Measurements from ENCODE around the gene DPM3. TPM values are rescaled to one million over a fixed set of nuclear protein-coding genes. Genes with fewer than 3 reads are reported as not detected.
"Not testable (repeated sequence)": the region's sequence is repeated elsewhere in the genome, so short reads cannot be mapped to it uniquely, and the experiment has no call there.

The DPM3 gene
- total RNA-seq, 5 donors from 2014 or later (not counting 1 experiment from before 2014, with no cell fraction given) = 26.9 to 70.7 (median 64.5) TPM

- H3K36me3 ChIP-seq (ENCODE audit: control insufficient read depth in 2 of 2, extremely low read depth in 1 of 2, insufficient read depth in 1 of 2, low read length in 1 of 2); H3K9me3 Mint-ChIP-seq; H3K4me1 Mint-ChIP-seq; H3K27ac ChIP-seq (ENCODE audit: low read length); H3K27me3 Mint-ChIP-seq; H3K4me1 ChIP-seq (ENCODE audit: control insufficient read depth in 1 of 2, extremely low read depth in 1 of 2, insufficient read depth in 2 of 2, low read length in 2 of 2); CTCF ChIA-PET; H3K4me3 Mint-ChIP-seq; H3K4me3 ChIP-seq (ENCODE audit: control insufficient read depth in 1 of 2, extremely low read depth in 1 of 2, low read length in 1 of 2); H3K27ac Mint-ChIP-seq; DNase-seq; H3K9me3 ChIP-seq; ATAC-seq (replicated peaks in 1 of 4); H3K36me3 Mint-ChIP-seq: not testable (repeated sequence)
- POLR2A ChIA-PET = interaction anchor here in 1 of 2 donors (0.7 kb wide), 1 partner anchor 52 kb away, joined by 5 read pairs; no protein-coding TSS in a partner anchor
- peaks cover 0 to 17% of the 10 kb centered on the region in 2 experiments for H3K27me3 ChIP-seq (replicated peaks in 1 of 2; ENCODE audit: control insufficient read depth in 2 of 2, extremely low read depth in 1 of 2, insufficient read depth in 2 of 2, low read length in 1 of 2)
- WGBS (ENCODE audit: insufficient coverage) = no CpG with 5 or more reads among the region's 7 CpGs
These were observed 22.2 kb downstream of the DPM3 start for GRCh38 chr1:155118090-155118489.

DNA sequence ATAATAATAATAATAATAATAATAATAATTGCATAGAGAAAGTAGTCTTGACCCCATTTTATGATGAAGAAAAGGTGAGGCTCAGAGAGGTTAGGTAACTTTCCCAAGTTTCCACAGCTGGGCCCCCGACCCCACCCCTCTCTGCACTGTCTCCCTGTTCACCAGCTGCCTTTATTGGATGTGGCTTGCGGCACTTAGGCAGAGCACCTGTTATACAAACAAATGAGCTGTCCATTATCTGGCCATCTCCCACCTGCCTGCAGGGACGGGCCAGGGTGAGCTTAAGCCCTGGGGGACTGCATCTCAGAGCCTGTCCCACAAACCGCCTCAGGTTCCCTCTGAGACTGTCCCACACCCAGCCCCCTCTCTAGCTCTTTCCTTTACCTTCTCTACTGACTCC is 22.7 kb downstream of the DPM3 start:
- POLR2A ChIA-PET = interaction anchor here in 1 of 2 donors (0.7 kb wide), 1 partner anchor 53 kb away, joined by 5 read pairs; no protein-coding TSS in a partner anchor

GRCh38 chr1:155116113-155116764 is 24.1 kb downstream of the DPM3 start:
- ChIA-PET CTCF (interaction anchor here in 1 of 2 donors (0.5 kb wide), 1 partner anchor 721 kb away, joined by 4 read pairs; no protein-coding TSS in a partner anchor), POLR2A (interaction anchor here in 1 of 2 donors (0.5 to 0.6 kb wide), 2 partner anchors 678 to 1206 kb away, joined by 4 read pairs; no protein-coding TSS in a partner anchor)
- Histone ChIP-seq H3K4me1 (ENCODE audit: control insufficient read depth in 1 of 2, extremely low read depth in 1 of 2, insufficient read depth in 2 of 2, low read length in 2 of 2) (no peaks in the 10 kb centered on the region), H3K36me3 (ENCODE audit: control insufficient read depth in 2 of 2, extremely low read depth in 1 of 2, insufficient read depth in 1 of 2, low read length in 1 of 2) (no peaks in the 10 kb centered on the region), H3K27ac (ENCODE audit: low read length) (no peak overlapping the region), H3K9me3 (no peaks in the 10 kb centered on the region), H3K27me3 (replicated peaks in 1 of 2; ENCODE audit: control insufficient read depth in 2 of 2, extremely low read depth in 1 of 2, insufficient read depth in 2 of 2, low read length in 1 of 2) (peaks cover 0 to 28% of the 10 kb centered on the region in 2 experiments), H3K4me3 (ENCODE audit: control insufficient read depth in 1 of 2, extremely low read depth in 1 of 2, low read length in 1 of 2) (no peak overlapping the region)
- peaks cover 0 to 9% of the 10 kb centered on the region in 2 donors for H3K27me3 Mint-ChIP-seq
- H3K36me3 Mint-ChIP-seq = no peaks in the 10 kb centered on the region
- H3K27ac Mint-ChIP-seq = no peak overlapping the region
- DNase-seq (no peak), ATAC-seq (replicated peaks in 1 of 4) (no peak)
- 44% methylated on average over 2 of the region's 5 CpGs for WGBS (ENCODE audit: insufficient coverage)
- no peaks in the 10 kb centered on the region for H3K4me1 Mint-ChIP-seq
- no peak overlapping the region for H3K4me3 Mint-ChIP-seq
- no peaks in the 10 kb centered on the region for H3K9me3 Mint-ChIP-seq

More for the DNA sequence above, 22.7 kb downstream of the DPM3 start:
- H3K9me3 Mint-ChIP-seq = no peaks in the 10 kb centered on the region
- Histone ChIP-seq H3K9me3 (no peaks in the 10 kb centered on the region), H3K36me3 (ENCODE audit: control insufficient read depth in 2 of 2, extremely low read depth in 1 of 2, insufficient read depth in 1 of 2, low read length in 1 of 2) (no peaks in the 10 kb centered on the region), H3K27me3 (replicated peaks in 1 of 2; ENCODE audit: control insufficient read depth in 2 of 2, extremely low read depth in 1 of 2, insufficient read depth in 2 of 2, low read length in 1 of 2) (peaks cover 0 to 20% of the 10 kb centered on the region in 2 experiments), H3K4me3 (ENCODE audit: control insufficient read depth in 1 of 2, extremely low read depth in 1 of 2, low read length in 1 of 2) (no peak overlapping the region), H3K27ac (ENCODE audit: low read length) (no peak overlapping the region), H3K4me1 (ENCODE audit: control insufficient read depth in 1 of 2, extremely low read depth in 1 of 2, insufficient read depth in 2 of 2, low read length in 2 of 2) (no peaks in the 10 kb centered on the region)
- no peaks in the 10 kb centered on the region for H3K36me3 Mint-ChIP-seq
- H3K27ac Mint-ChIP-seq = no peak overlapping the region
- no peak for DNase-seq
- CTCF ChIA-PET = interaction anchor here (0.6 to 0.7 kb wide), 4 partner anchors 10 to 58 kb away, joined by 3 to 6 read pairs (median 4); partner anchors contain the start of gene EFNA1 (in 1 of the 2)
- H3K4me3 Mint-ChIP-seq = no peak overlapping the region
- ATAC-seq (replicated peaks in 1 of 4) = no peak
- 70% methylated on average over 3 of the region's 4 CpGs for WGBS (ENCODE audit: insufficient coverage)
- peaks cover 0 to 9% of the 10 kb centered on the region in 2 donors for H3K27me3 Mint-ChIP-seq
- H3K4me1 Mint-ChIP-seq = no peaks in the 10 kb centered on the region

DNA sequence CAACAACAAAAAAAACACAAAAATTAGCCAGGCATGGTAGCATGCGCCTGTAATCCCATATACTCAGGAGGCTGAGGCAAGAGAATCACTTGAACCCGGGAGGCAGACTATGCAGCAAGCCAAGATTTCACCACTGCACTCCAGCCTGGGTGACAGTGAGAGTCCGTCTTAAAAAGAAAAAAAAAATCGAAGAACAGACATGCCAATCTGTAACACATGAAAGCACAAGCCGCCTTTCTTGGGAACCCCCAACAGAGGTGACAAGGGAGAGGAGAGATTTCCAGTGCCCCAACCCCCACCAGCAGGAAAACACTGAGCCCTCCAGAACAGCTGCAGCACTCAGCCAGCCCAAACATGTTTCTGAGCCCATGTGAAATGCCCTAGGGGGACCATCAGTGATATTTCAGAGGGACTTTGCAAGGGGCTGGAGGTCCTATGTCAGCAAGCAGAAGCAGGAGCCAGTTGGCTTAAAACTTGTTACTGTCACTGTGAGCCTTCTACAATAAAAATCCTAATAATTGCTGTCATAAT is 26.8 kb downstream of the DPM3 start:
- WGBS (ENCODE audit: insufficient coverage) = 100% methylated on average over 2 of the region's 5 CpGs
- ChIA-PET POLR2A (no interaction called here), CTCF (no interaction called here)
- Histone ChIP-seq H3K27ac (ENCODE audit: low read length) (no peak overlapping the region), H3K27me3 (replicated peaks in 1 of 2; ENCODE audit: control insufficient read depth in 2 of 2, extremely low read depth in 1 of 2, insufficient read depth in 2 of 2, low read length in 1 of 2) (peaks cover 0 to 29% of the 10 kb centered on the region in 2 experiments), H3K4me3 (ENCODE audit: control insufficient read depth in 1 of 2, extremely low read depth in 1 of 2, low read length in 1 of 2) (no peak overlapping the region), H3K36me3 (ENCODE audit: control insufficient read depth in 2 of 2, extremely low read depth in 1 of 2, insufficient read depth in 1 of 2, low read length in 1 of 2) (no peaks in the 10 kb centered on the region), H3K9me3 (no peaks in the 10 kb centered on the region), H3K4me1 (ENCODE audit: control insufficient read depth in 1 of 2, extremely low read depth in 1 of 2, insufficient read depth in 2 of 2, low read length in 2 of 2) (no peaks in the 10 kb centered on the region)
- Mint-ChIP-seq H3K27me3 (peaks cover 0 to 9% of the 10 kb centered on the region in 2 donors), H3K27ac (no peak overlapping the region), H3K9me3 (no peaks in the 10 kb centered on the region), H3K36me3 (no peaks in the 10 kb centered on the region), H3K4me3 (no peak overlapping the region), H3K4me1 (peaks cover 0 to 7% (median 0%) of the 10 kb centered on the region in 3 donors)
- ATAC-seq (replicated peaks in 1 of 4) (no peak), DNase-seq (no peak)

- ChIA-PET POLR2A (no interaction called here), CTCF (no interaction called here)
- ATAC-seq (replicated peaks in 1 of 4) (no peak), DNase-seq (no peak)
- Mint-ChIP-seq H3K36me3 (no peaks in the 10 kb centered on the region), H3K27me3 (peaks cover 0 to 7% of the 10 kb centered on the region in 2 donors), H3K27ac (no peak overlapping the region), H3K9me3 (no peaks in the 10 kb centered on the region), H3K4me3 (no peak overlapping the region), H3K4me1 (peaks cover 0 to 7% (median 0%) of the 10 kb centered on the region in 3 donors)
- Histone ChIP-seq H3K9me3 (no peaks in the 10 kb centered on the region), H3K4me3 (ENCODE audit: control insufficient read depth in 1 of 2, extremely low read depth in 1 of 2, low read length in 1 of 2) (no peak overlapping the region), H3K27ac (ENCODE audit: low read length) (no peak overlapping the region), H3K36me3 (ENCODE audit: control insufficient read depth in 2 of 2, extremely low read depth in 1 of 2, insufficient read depth in 1 of 2, low read length in 1 of 2) (no peaks in the 10 kb centered on the region), H3K4me1 (ENCODE audit: control insufficient read depth in 1 of 2, extremely low read depth in 1 of 2, insufficient read depth in 2 of 2, low read length in 2 of 2) (no peaks in the 10 kb centered on the region), H3K27me3 (replicated peaks in 1 of 2; ENCODE audit: control insufficient read depth in 2 of 2, extremely low read depth in 1 of 2, insufficient read depth in 2 of 2, low read length in 1 of 2) (peaks cover 0 to 19% of the 10 kb centered on the region in 2 experiments)
- WGBS (ENCODE audit: insufficient coverage) = 13% methylated on average over 5 of the region's 8 CpGs
These were observed 29.5 kb downstream of the DPM3 start for GRCh38 chr1:155110826-155111225.

DNA sequence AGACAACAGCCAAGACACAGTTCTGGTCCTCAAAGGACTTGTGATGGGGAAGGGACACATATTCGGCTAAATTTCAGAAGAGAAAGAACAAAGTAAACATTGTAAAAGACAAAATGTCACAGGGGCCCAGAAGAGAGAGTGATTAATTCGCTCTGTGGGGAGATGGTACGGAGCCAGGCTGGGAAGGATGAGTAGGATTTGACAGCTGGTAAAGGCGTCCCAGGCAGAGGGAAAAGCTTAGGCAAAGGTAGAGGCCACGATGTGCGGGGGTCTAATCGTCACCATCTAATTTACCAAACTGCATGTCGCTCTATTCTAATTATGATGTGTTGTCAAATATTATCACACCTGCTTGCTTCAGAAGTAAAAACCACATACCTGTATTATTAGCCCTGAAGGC is 29.9 kb downstream of the DPM3 start:
- ChIA-PET CTCF (no interaction called here), POLR2A (no interaction called here)
- DNase-seq (no peak), ATAC-seq (replicated peaks in 1 of 4) (no peak)
- no peaks in the 10 kb centered on the region for H3K36me3 ChIP-seq (ENCODE audit: control insufficient read depth in 2 of 2, extremely low read depth in 1 of 2, insufficient read depth in 1 of 2, low read length in 1 of 2)
- WGBS (ENCODE audit: insufficient coverage) = 93% methylated on average over 3 of the region's 8 CpGs
- H3K27ac Mint-ChIP-seq = no peak overlapping the region
- H3K4me1 ChIP-seq (ENCODE audit: control insufficient read depth in 1 of 2, extremely low read depth in 1 of 2, insufficient read depth in 2 of 2, low read length in 2 of 2) = no peaks in the 10 kb centered on the region
- peaks cover 0 to 6% of the 10 kb centered on the region in 2 donors for H3K27me3 Mint-ChIP-seq
- no peak overlapping the region for H3K4me3 ChIP-seq (ENCODE audit: control insufficient read depth in 1 of 2, extremely low read depth in 1 of 2, low read length in 1 of 2)
- no peak overlapping the region for H3K4me3 Mint-ChIP-seq
- H3K4me1 Mint-ChIP-seq = peaks cover 0 to 7% (median 0%) of the 10 kb centered on the region in 3 donors
- no peaks in the 10 kb centered on the region for H3K36me3 Mint-ChIP-seq
- peaks cover 0 to 19% of the 10 kb centered on the region in 2 experiments for H3K27me3 ChIP-seq (replicated peaks in 1 of 2; ENCODE audit: control insufficient read depth in 2 of 2, extremely low read depth in 1 of 2, insufficient read depth in 2 of 2, low read length in 1 of 2)
- no peaks in the 10 kb centered on the region for H3K9me3 ChIP-seq
- no peak overlapping the region for H3K27ac ChIP-seq (ENCODE audit: low read length)
- H3K9me3 Mint-ChIP-seq = no peaks in the 10 kb centered on the region
